ENCODE results near the gene CBFA2T3.

Gene CBFA2T3

DNA sequence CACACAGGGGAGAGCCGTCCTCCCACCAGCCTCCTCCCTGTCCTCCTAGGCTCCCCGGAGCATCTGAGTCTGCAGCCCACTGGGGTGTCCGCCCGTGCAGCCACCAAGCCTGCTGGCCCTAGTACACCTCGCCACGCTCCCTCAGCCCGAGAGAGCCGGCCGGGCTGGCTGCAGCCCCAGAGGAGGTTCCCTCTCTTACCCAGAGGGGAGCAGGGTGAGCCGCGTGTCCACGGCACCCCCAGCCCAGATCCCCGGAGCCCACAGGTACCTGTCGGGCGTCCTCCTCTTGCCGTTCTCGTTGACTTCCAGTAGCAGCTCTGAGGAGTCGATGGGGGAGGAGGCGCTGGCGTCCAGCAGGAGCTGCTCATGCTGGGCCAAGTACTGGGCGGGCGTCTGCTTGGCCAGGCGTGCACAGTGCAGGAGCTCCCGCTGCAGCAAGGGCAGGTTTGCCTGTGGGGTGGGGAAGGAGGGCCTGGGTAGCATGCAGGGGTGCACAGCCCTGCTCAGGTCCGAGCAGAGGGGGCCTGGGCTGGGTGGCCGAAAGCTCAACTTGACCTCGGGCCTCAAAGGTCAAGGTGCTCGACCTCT lies 91.2 kb downstream of the CBFA2T3 start:
- no peak for DNase-seq

DNA sequence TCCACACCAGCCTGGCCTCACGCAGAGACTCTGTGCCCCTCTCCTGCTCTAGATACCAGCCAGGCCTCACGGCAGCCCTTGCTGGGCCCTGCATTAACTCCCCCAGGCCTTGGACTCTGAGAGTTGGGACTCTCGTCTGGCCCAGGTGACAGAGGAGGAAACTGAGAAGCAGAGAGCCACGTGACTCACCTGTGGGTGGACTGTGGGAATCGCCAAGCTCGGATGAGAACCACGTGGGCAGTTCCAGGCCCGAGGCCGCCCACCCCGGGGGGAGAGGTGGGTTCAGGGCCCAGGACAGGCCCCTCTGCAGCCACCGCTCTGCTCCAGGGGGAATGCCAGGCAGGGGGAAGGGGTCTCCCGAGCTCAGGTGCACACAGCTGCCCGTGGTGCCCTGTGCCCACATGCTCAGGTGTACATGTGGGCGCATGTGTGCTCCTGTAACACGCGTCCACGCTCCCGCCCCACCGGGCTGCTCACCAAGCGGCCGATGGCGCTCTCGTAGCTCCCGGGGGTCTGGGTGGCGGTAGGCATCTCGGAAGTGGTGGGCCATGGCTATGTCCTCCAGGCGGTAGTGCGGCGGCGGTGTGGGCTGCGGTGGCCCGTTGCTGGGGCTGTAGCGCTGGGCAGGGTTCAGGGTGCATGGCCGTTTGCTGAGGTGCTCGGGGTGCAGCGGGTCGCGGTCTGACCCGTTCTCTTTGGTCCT lies 92.3 kb downstream of the CBFA2T3 start:
- DNase-seq, result no peak

DNA sequence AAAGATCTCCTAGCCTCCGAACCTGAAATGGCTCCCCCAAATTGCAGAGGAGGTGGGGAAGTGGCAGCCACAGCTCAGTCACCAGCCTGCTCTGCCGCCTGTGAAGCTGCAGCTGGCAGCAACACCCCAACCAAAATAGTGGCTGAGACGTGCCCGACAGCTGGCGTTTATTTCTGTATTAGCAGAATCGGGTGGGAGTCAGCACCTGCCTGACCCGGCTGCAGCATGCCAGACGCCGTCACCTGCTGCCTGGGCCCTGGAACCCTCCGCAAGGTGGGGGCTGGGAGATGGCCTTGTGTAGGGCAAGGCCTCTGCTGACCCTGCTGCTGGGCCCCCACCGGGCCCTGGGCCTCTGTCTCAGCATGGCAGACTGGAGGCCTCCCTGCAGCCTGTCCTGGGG lies 93.1 kb downstream of the CBFA2T3 start:
- DNase-seq, result no peak

DNA sequence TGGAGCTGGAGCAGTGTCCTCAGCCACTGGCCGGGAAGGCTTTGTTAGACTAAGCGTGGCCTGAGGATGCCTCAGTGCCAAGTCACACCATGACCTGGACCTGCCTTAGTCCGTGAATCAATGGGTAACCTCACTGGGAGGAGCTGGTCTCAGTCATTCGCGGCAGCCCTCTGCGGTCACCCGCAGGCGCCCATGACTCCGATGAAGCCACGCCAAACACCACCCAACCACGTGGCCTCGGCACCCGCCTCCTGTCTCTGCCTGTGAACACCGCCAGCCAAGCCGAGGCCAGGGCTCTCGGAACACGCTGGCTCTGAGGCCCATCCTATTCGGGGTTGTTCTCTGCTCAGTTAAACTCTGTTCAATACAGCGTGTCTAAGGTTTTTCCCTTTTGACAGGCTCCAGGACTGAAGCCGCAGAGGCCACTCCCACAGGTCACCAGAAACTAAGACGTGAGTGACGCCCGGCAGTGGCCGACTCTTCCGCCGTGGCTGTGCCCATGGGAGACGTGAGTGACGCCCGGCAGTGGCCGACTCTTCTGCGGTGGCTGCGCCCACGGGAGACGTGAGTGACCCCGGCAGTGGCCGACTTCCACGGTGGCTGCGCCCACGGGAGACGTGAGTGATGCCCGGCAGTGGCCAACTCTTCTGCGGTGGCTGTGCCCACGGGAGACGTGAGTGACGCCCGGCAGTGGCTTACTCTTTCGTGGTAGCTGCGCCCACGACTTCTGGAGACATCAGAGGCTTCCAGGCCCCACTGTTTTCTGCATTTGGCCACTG lies 93.7 kb downstream of the CBFA2T3 start:
- DNase-seq, result no peak

DNA sequence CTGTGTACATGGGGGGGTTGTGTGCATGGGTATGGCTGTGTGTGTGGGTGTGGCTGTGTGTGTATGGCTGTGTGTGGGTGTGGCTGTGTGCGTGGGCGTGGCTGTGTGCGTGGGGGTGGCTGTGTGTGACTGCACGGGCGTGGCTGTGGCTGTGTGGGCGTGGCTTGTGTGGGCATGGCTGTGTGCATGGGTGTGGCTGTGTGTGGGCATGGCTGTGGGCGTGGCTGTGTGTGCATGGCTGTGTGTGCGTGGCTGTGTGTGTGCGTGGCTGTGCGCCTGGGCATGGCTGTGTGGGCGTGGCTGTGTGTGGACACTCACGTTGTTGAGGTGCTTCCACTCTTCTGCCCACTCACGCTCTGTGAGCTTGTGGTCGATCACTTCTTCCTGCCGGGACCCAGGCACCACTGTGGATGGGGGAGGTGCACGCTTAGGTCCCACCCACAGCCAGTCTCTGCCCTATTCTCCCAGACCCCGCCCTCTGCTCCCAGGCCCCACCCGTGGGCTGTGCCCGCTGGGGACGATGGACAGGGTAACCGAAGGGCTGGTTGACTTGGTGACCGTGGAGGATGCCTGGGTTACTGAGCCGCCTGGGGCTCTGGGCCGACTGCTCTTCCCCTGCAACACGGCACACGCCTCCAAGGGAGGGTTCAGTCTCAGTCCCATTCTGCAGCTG lies 94.5 kb downstream of the CBFA2T3 start:
- DNase-seq, result no peak

DNA sequence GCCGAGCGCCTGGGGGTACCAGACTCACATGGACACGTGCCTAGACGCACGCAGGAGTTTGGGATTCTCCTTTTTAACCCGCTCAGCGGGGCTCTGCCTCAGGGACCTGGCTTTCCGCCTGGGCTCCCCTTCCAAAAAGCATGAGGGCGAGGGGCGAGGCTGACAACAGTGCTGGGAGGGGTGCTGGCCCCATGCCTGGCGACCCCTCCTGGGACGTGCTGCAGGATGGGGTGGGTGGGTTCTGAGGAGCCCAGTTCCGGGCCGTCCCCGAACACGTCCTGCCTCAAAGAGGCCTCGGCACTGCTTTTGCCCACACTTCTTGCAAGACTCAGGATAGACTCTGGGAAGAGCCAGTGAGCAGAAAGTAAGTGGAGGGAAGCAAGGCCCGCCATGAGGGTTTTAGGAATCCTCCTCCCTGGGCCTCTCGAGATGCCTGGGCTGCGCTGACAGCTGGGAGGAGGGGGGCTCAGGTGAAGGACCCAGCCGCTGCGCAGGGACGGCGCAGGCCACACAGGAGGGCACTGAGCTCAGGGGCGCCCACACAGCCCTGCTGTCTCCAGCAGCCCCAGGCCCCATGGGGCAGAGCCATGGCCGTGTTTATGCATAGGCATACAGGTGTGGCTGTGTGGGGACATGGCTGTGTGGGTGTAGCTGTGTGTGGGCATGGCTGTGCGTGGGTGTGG lies 95.2 kb downstream of the CBFA2T3 start:
- no peak for DNase-seq

DNA sequence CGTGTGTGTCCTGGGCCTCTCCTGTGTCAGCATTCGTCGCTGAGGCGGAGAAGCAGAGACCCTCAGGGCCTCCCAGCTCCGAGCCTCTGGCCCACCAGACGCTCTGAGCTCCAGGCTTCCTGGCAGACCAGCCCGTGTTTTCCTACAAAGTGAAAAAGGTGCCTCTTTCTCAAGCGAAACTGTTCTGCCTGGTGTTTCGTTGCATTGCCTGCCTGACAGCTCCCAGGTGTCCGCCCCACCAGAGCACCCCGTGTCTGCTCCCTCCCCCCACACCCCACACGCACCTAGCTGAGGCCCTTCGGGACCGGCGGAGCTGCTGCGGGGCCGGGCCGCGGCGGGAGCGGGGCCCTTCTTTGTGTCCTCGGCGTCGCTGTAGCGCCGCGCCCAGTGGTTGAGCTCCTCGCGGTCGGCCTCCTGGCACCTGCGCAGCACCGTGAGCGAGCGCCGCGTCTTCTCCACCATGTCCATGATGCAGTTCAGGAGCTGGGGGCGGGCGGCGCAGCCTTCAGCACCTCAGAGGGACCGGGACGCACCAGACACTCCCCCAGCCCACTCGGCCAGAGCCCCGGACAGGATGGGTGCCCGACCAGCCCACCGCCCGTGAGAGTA lies 95.9 kb downstream of the CBFA2T3 start:
- no peak for DNase-seq

DNA sequence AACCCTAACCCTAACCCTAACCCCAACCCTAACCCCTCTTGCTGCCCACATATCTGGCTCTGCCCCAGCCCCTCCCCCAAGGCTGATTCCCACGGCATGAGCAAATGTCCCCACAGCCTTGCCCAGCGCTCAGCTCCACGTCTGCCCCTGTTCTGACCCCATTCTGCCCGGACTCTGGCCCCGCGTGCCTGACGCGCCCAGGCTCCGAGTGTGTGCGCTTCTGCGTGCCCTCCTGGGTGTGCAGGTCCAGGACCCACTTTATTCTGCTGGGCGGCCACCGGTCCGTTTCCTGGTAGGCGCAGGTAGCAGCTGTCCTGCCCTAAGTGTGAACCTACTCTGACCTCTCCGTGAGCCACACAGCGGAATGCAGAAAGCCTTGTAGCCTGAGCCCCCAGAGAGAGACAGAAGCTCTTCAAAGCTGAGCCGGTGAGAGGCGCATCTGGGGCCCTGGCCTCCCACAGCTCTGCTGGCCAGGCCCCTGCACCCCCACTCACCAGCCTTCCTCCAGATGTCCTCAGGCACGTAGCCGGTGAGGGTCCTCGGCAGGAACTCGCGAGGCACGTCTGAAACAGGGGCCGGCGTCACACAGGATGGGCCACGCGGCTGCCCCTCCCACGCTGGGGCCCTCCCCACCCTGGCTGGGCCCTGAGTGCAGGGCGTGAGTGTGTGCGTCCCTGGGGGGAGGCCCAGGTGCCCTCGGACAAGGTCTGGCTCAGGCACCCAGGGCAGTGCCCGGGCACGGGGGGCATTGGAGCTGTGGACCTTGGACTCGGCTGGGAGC lies 96.6 kb downstream of the CBFA2T3 start:
- DNase-seq, result no peak

DNA sequence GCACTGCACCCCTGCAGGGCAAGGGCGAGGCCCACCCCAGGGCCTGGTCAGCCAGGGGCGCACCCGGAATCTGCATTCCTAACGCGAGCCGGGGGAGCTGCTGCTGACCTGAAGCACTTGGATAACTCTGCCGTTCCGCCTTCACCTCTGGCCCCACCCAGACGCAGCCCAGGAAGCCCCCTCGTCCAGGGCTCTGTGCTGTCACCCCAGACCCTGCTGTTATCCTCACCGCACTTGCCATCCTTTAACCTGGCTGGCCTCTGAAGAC lies 97.3 kb downstream of the CBFA2T3 start:
- no peak for DNase-seq

DNA sequence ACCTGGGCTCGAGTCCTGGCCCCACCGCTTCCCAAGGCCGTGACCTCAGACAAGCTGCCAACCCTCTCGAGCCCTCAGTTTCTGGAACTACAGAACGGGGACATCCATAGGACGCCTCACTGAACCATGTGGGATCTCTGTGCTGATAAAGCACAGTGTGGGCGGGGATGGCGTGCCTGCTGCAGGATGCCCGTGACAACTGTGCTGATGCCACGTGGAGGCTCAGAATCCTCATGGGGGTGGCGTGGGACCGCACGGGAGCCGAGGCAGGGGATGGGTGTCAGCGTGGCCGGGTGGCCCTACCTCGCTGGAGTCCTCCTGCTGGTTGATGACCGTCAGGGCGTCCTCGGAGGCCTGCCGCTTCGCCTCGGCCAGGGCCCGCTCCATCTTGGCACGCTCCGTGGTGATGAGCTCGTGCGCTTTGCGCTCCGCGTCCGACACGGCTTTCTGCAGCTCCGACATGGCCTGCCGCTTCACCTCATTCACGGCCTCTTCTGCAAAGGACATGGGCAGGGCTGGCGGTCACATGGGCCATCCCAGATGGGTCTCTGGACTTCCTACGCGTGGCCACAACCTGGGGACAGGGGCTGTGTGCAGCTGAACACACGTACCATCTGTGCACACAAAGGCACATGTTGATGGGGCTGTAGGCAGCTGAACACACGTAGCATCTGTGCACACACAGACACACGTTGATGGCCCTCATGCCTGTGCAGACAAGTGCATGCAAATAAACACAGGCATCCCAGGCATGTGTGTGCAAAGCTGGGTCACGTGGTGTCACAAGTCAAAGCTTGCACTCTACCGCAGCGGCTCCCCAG lies 97.8 kb downstream of the CBFA2T3 start:
- DNase-seq, result no peak

DNA sequence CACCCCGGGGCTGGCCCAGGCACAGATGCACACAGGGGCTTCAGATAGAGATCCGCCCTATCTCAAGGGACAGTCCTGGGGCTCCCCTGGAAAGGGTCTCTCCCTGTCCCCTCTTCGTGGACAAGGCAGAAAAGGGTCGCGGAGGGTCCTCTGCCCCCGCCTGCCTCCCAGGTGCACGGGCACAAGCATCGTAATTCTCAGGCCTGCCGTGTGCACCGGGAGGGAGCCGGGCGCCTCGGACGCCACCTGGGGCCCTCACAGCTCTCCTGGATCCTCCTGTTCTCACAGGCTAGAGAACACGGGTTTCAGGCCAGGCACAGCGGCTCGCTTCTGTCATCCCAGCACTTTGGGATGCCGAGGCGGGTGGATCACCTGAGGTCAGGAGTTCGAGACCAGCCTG lies 98.7 kb downstream of the CBFA2T3 start:
- DNase-seq, result no peak

DNA sequence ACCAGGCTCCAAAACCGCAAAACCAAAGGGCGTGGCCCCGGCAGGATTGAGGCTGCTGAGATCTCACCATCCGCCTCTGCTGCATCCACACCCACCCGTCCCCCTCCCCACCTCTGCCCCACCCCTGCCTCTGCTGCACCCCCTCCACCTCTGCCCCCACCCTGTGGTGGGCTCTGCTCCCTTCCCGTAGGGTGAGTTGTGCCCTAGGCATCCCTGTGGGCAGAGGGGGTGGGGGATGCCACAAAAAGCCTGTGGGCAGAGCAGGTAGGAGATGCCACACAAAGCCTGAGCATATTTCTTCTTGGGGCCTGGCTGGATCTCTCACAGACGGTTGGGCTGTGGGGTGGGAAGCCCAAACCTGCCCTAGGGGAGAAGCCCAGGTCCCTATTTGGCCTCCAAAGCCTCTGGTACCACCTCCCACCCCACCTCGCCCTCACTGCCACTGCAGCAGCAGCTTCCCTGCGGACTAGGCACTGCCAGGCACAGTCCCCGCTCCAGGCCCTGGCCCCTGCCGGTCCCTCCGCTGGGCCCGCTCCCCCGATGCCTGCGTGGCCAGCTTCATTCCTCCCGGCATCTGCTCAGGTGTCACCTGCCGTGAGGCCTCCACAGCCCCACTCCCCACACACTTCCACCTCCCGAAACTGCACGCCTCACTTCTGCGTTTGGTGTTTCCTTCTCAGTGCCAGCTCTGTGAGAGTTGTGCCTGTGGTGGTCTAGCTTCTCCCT lies 99.3 kb downstream of the CBFA2T3 start:
- no peak for DNase-seq

DNA sequence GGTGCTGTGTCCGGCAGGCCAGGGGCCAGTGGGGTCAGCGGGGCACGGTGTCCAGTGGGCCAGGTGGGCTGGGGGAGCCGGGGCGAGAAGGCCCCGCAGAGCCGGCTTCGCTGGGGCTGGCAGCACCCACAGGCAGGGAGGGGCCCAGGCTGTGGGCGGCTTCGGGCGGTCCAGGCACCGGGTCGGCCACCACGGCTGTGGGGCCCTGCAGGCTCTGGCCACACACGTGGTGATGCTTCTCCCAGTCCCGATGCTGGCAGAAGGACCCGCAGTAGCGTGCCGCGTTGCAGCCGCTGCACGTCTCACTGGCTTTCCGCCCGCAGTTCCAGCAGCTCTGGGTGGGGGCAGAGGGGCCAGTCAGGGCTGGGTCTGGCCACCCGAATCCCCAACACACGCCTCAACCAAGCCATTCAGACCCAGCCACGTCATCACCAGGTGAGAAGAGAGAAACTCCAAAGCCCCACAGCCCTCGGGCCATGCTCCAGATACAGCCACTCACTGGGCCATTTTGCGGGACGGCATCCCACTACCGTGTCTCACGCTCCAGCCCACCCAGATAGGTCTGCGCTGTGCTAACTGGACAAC lies 100.0 kb downstream of the CBFA2T3 start:
- DNase-seq, result no peak

DNA sequence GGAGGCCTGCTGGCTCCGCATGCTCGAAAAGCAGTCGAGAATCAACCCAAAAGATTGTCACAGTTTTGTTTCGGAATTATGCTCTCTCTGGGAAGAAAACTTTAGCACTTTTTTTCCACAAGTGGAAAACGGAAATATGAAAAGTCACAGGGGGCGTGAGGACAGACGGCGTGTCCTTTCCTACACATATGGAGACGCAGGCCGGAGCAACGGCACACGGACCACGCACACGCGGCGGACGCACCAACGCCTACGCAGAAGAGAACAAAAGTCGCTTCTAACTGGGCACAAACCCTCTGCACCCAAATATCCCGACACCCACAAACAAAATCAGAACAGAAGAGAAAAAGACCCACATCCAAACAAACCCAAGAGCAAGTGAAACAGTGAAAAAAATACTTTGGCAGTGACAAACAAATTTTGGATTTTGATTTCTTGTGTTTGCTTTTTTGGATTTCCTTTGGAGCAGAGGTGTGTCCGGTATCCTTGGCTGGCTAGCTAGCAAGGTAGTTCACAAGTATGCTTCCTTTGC lies 101.2 kb downstream of the CBFA2T3 start:
- DNase-seq, result no peak

DNA sequence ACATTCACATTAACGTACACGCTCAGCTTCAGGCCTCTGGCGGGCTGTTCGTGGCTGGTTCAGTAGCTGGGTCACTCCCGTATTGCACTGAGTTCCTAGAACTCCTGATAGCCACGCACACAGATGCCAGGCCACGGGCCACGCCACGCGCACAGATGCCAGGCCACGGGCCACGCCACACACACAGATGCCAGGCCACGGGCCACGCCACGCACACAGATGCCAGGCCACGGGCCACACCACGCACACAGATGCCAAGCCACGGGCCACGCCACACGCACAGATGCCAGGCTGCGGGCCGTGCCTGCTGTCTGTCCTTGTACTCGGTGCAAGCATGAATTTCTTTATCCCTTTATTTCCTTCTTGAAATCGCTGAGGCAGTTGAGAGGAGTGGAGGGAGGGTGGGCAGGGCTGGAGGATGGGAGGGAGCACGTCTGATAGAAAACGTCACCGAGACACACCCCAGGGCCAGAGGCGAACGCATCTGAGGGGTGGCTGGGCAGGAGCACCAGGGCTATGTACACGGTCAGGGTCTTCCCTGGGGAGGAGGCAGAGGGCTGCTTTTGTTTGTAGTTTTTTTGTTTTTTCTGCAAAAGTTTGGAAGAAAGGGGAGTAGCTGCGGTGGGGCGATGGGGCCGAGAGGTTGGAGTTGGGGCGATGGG lies 101.9 kb downstream of the CBFA2T3 start:
- no peak for DNase-seq

DNA sequence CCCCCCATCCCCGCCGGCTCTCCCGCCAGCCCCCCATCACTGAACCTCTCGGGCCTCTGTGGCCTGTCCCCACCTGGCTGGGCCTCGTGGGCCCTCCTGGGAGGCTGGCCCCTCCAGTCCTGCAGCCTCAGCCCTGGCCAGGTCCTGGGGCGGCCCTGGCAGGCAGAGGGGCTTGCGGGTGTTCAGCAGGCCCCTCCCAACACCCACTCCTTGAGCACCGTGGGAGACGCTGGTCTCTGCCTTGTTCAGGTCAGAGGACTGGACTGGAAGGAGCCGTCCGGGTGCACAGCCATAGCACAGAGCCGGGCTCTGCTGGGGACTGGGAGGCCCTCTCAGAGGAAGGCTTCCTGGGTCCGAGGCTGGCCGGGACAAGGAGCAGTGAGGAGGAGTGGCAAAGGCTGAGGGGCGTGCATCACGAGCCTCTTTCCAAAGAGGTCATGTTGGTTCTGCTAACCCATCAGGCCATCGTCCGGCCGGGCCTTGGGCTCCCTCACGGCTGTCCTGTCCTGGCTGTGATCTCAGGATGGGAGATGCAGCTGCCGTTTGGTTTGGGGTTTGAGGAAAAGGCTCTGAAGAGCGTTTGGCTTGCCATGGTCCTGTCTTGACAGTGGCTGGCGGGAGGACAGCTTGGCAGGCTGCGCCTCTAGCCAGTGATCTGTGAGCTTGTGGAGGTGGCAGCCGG lies 104.2 kb downstream of the CBFA2T3 start:
- no peak for DNase-seq

DNA sequence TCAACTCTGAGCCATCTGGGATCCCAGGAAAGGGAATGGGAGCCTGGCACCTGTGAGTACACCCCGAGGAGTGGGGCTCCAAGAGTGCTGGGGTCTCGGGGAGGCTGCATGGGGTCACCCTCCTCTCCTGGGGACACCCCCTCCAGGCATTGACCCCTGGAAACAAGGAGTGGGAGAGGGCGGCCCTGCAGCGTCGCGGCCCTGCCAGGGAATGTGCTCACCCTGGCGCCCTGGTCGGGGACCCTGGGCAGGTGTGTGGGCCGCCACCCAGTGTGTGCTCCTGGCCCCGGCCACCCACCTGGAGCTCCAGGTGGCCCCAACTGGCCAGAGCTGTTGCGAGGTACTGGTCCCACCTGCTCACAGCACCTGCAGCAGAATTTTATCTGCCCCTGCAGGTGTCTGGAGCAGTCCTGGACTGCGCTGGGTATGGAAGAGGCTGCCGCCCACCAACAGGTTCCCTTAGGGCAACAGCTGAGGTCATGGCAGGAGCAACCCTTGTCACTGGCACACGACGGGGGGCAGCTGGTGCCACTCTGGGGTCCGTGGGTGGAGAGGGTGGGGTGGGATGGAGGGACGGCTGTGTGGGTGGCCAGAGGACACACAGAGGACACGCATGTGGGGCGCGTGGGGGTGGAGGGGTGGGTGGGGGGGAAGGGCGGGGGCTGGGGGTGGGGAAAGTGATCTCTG lies 105.1 kb downstream of the CBFA2T3 start:
- no peak for DNase-seq

DNA sequence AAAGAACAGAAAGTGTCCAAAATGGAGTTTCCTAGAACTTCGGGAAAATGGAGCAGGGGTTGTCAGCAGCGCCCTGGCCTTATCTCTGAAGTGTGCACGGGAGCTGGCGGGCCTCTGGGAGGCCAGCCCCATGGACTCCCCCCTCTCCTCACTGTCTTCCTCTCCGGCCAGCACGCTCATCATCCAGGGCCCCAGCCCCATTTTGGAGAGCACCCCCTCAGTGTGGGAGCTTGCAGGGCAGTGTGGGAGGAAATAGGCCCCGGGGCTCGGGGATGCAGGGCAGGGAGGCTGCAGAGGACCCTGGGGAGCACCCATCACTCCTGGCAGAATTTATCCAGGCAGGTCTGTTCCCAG lies 105.7 kb downstream of the CBFA2T3 start:
- DNase-seq, result no peak

Measured in NCI-H774 (cell line).